ENCODE measurements around the gene TBC1D5. TPM values are rescaled to one million over a fixed set of nuclear protein-coding genes. Genes with fewer than 3 reads are reported as not detected.
"Not testable (repeated sequence)": the region's sequence is repeated elsewhere in the genome, so short reads cannot be mapped to it uniquely, and the experiment has no call there.

The TBC1D5 gene
- total and polyA plus RNA-seq, 12 donors: 6.7 to 35.6 (median 30.5) TPM

DNA sequence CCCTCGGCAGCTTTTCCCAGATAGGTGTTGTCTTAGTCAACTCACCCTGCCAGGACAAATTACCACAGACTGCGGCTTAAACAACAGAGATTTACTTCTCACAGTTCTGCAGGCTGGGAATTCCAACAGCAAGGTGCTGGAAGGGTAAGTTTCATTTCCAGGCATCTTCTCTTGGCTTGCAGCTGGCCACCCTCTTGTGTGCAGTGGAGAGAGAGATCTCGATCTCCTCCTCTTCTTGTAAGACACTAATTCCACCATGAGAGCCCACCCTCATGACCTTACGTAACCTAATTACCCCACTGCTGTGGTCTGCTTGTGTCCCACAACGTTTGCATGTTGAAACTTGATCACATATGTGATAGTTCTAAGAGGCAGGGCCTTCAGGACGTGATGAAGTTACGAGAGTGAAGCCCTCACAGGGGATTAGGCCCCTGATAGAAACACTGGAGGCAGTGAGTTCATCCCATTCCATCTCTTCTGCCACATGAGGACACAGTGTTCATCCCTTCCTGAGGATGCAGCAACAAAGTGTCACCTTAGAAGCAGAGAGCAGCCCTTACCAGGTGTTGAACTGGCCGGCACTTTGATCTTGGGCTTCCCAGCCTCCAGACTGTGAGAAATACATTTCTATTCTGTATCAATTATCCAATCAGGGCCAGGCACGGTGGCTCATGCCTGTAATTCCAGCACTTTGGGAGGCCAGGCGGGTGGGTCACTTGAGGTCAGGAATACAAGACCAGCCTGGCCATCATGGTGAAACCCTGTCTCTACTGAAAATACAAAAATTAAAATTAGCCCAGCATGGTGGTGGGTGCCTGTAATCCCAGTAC, 609.9 kb downstream of the TBC1D5 start:
- WGBS, 2 donors: 84 to 88% methylated on average over 10 of the region's 10 CpGs
- no peaks in the 10 kb centered on the region for H3K27me3 ChIP-seq
- H3K4me1 ChIP-seq: peaks cover 0 to 18% (median 6%) of the 10 kb centered on the region in 9 donors
- H3K4me3 ChIP-seq: no peak overlapping the region
- intact Hi-C loops (cut with DNase I): no loop called here
- TF ChIP-seq CTCF (IDR thresholded peaks at IDR 0.05): no peak
- peaks cover 0 to 9% (median 0%) of the 10 kb centered on the region in 11 donors for H3K9me3 ChIP-seq
- ATAC-seq (no peak), DNase-seq (no peak)
- no peak overlapping the region for H3K27ac ChIP-seq
- no peaks in the 10 kb centered on the region for H3K36me3 ChIP-seq

GRCh38 chr3:17130956-17131355, 611.5 kb downstream of the TBC1D5 start:
- peaks cover 0 to 9% (median 0%) of the 10 kb centered on the region in 11 donors for H3K9me3 ChIP-seq
- WGBS, 2 donors: 94 to 95% methylated on average over 3 of the region's 3 CpGs
- ATAC-seq (no peak), DNase-seq (no peak)
- H3K36me3 ChIP-seq: no peaks in the 10 kb centered on the region
- peaks cover 0 to 6% (median 4%) of the 10 kb centered on the region in 9 donors for H3K4me1 ChIP-seq
- TF ChIP-seq CTCF (IDR thresholded peaks at IDR 0.05): no peak
- no peaks in the 10 kb centered on the region for H3K27me3 ChIP-seq
- intact Hi-C loops (cut with DNase I): no loop called here
- H3K4me3 ChIP-seq: no peak overlapping the region
- H3K27ac ChIP-seq: no peak overlapping the region

GRCh38 chr3:17129556-17129955, 612.9 kb downstream of the TBC1D5 start:
- intact Hi-C loops (cut with DNase I): no loop called here
- Histone ChIP-seq H3K4me3 (no peak overlapping the region), H3K9me3 (no peaks in the 10 kb centered on the region), H3K4me1 (no peaks in the 10 kb centered on the region), H3K27ac (no peak overlapping the region), H3K36me3 (no peaks in the 10 kb centered on the region), H3K27me3 (no peaks in the 10 kb centered on the region)
- DNase-seq (no peak), ATAC-seq (no peak)
- WGBS, 2 donors: 85 to 93% methylated on average over 3 of the region's 3 CpGs
- no peak for TF ChIP-seq CTCF (IDR thresholded peaks at IDR 0.05)

DNA sequence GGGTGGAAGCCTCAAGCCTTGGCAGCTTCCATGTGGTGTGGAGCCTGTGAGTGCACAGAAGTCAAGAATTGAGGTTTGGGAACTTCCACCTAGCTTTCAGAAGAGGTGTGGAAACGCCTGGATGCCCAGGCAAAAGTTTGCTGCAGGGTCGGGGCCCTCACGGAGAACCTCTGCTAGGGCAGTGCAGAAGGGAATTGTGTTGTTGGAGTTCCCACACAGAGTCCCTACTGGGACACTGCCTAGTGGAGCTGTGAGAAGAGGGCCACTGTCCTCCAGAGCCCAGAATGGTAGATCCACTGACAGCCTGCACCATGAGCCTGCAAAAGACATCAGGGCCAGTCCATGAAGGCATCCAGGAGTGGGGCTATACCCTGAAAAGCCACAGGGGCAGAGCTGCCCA, 613.8 kb downstream of the TBC1D5 start:
- ATAC-seq; H3K36me3 ChIP-seq; intact Hi-C loops (cut with DNase I); H3K9me3 ChIP-seq; DNase-seq; H3K27me3 ChIP-seq; H3K4me1 ChIP-seq; H3K27ac ChIP-seq; H3K4me3 ChIP-seq: not testable (repeated sequence)
- WGBS, 2 donors: 83 to 92% methylated on average over 3 of the region's 3 CpGs
